GM18508 (cell line): Measurements from ENCODE around the gene PRCP.
"Not testable (repeated sequence)": the region's sequence is repeated elsewhere in the genome, so short reads cannot be mapped to it uniquely, and the experiment has no call there.

Experiments
- ATAC-seq: cut with Tn5 transposase; IDR thresholded peaks from one replicate; pipeline ENCODE4 v1.9.1; 2021; ENCODE audit warnings: moderate number of reproducible peaks; ENCODE audit not compliant: insufficient read depth, unreplicated experiment

Gene PRCP

GRCh38 chr11:82874646-82875523 is 25.3 kb downstream of the PRCP start:
- ATAC-seq, result no peak

- no peak for ATAC-seq
Observed at GRCh38 chr11:82873919-82874333, 26.3 kb downstream of the PRCP start.

- no peak for ATAC-seq
Observed at GRCh38 chr11:82872377-82873150, 27.7 kb downstream of the PRCP start.

GRCh38 chr11:82871646-82872045 is 28.6 kb downstream of the PRCP start:
- no peak for ATAC-seq

- no peak for ATAC-seq
Observed at GRCh38 chr11:82869657-82870056, 30.6 kb downstream of the PRCP start.

GRCh38 chr11:82867495-82868082 is 32.6 kb downstream of the PRCP start:
- no peak for ATAC-seq

- ATAC-seq, result no peak
Observed at GRCh38 chr11:82865841-82866240, 34.4 kb downstream of the PRCP start.

- ATAC-seq, result no peak
Observed at GRCh38 chr11:82864268-82864667, 36.0 kb downstream of the PRCP start.

- no peak for ATAC-seq
Observed at GRCh38 chr11:82863209-82863608, 37.0 kb downstream of the PRCP start.

- ATAC-seq, result no peak
Observed at GRCh38 chr11:82862379-82862778, 37.9 kb downstream of the PRCP start.

GRCh38 chr11:82859750-82860149 is 40.5 kb downstream of the PRCP start:
- ATAC-seq, result no peak

- ATAC-seq, result no peak
Observed at GRCh38 chr11:82858556-82859091, 41.6 kb downstream of the PRCP start.

- no peak for ATAC-seq
Observed at GRCh38 chr11:82858133-82858532, 42.1 kb downstream of the PRCP start.

GRCh38 chr11:82857145-82857544 is 43.1 kb downstream of the PRCP start:
- ATAC-seq, result no peak

- ATAC-seq, result no peak
Observed at GRCh38 chr11:82855616-82856015, 44.6 kb downstream of the PRCP start.

GRCh38 chr11:82854916-82855315 is 45.3 kb downstream of the PRCP start:
- ATAC-seq, result not testable (repeated sequence)

- no peak for ATAC-seq
Observed at GRCh38 chr11:82854242-82854641, 46.0 kb downstream of the PRCP start.

GRCh38 chr11:82848829-82849228 is 51.4 kb downstream of the PRCP start:
- no peak for ATAC-seq

- no peak for ATAC-seq
Observed at GRCh38 chr11:82845356-82846353, 54.6 kb downstream of the PRCP start.
